Measurements from ENCODE around the gene LEF1. TPM values are rescaled to one million over a fixed set of nuclear protein-coding genes. Genes with fewer than 3 reads are reported as not detected.

The LEF1 gene
- total RNA-seq, 1 experiment from 2014 or later: 2.0 TPM

GRCh38 chr4:107997794-107998193 is 170.9 kb downstream of the LEF1 start:
- no peaks in the 10 kb centered on the region for H3K27me3 Mint-ChIP-seq (ENCODE audit: insufficient read depth, unreplicated experiment)
- no TSS peak for BruUV-seq (replicated peaks)
- H3K4me1 Mint-ChIP-seq (ENCODE audit: insufficient read depth, unreplicated experiment): peaks cover 50% of the 10 kb centered on the region
- CTCF ChIA-PET: interaction anchor here (0.6 to 2.0 kb wide), 3 partner anchors 22 to 1706 kb away, joined by 3 to 8 read pairs (median 3); partner anchors contain the start of gene CASP6
- peak overlapping the region; percentile 16 for H3K27ac Mint-ChIP-seq (ENCODE audit: low read depth, unreplicated experiment)
- POLR2A ChIA-PET: no interaction called here
- H3K36me3 Mint-ChIP-seq (ENCODE audit: insufficient read depth, unreplicated experiment): peaks cover 27% of the 10 kb centered on the region
- no peak for TF ChIP-seq CTCF (IDR thresholded peaks at IDR 0.05; ENCODE audit: unreplicated experiment)
- H3K4me3 Mint-ChIP-seq (ENCODE audit: unreplicated experiment): no peak overlapping the region
- DNase-seq (ENCODE audit: unreplicated experiment): no peak
- intact Hi-C loops (cut with micrococcal nuclease): no loop called here
- H3K9me3 Mint-ChIP-seq (ENCODE audit: unreplicated experiment): peaks cover 7% of the 10 kb centered on the region

Other genes starting within 250 kb of the LEF1 start
- 2.5 and 2.8 TPM in 2 replicates for gene CYP2U1, start 237.4 kb downstream of the LEF1 start, total RNA-seq (2022)
- 19.2 and 26.2 TPM in 2 replicates for gene HADH, start 179.0 kb downstream of the LEF1 start, total RNA-seq (2022)